Liver (tissue), 9 donors: ENCODE data around the gene IMMP1L. TPM values are rescaled to one million over a fixed set of nuclear protein-coding genes. Genes with fewer than 3 reads are reported as not detected.

Experiments
- DNase-seq: peaks from one replicate; pipeline ENCODE4 v3.0.0-alpha.2; 2017; ENCODE audit warnings: low spot score
- H3K27ac ChIP-seq, 2 donors: one replicate each; pipeline ENCODE4 v1.7.0; 2013; ENCODE audit warnings: inconsistent platforms in 2 of 2, low read length in 2 of 2, control low read depth in 1 of 2, low read depth in 1 of 2, mild to moderate bottlenecking in 1 of 2
- H3K27me3 ChIP-seq, 4 donors: one replicate each; pipeline versions ENCODE4 v1.6.1 to v1.7.0; 2013; ENCODE audit warnings: low read length in 3 of 4, inconsistent platforms in 1 of 4, mild to moderate bottlenecking in 1 of 4, moderate library complexity in 1 of 4; ENCODE audit not compliant: control insufficient read depth in 4 of 4, insufficient read depth in 4 of 4
- H3K36me3 ChIP-seq, 4 donors: one replicate each; pipeline versions ENCODE4 v1.6.1 to v1.7.0; 2013; ENCODE audit warnings: low read length in 3 of 4, mild to moderate bottlenecking in 3 of 4, low read depth in 1 of 4, moderate library complexity in 1 of 4; ENCODE audit not compliant: control insufficient read depth in 4 of 4, insufficient read depth in 3 of 4
- H3K4me1 ChIP-seq, 4 donors: one replicate each; pipeline versions ENCODE4 v1.6.1 to v1.7.0; 2013; ENCODE audit warnings: low read length in 3 of 4, mild to moderate bottlenecking in 3 of 4, moderate library complexity in 1 of 4; ENCODE audit not compliant: control insufficient read depth in 4 of 4, insufficient read depth in 4 of 4
- H3K4me3 ChIP-seq, 3 donors: one replicate each; pipeline versions ENCODE4 v1.6.1 to v1.7.0; 2013; ENCODE audit warnings: low read length in 3 of 3, control low read depth in 1 of 3, low read depth in 1 of 3, mild to moderate bottlenecking in 1 of 3
- H3K9ac ChIP-seq, 2 donors: one replicate each; pipeline ENCODE4 v1.7.0; 2013; ENCODE audit warnings: low read length in 2 of 2, mild to moderate bottlenecking in 2 of 2, moderate library complexity in 2 of 2, control low read depth in 1 of 2, low read depth in 1 of 2
- H3K9me3 ChIP-seq, 4 donors: one replicate each; pipeline versions ENCODE4 v1.6.1 to v1.7.0; 2013; ENCODE audit warnings: low read length in 3 of 4; ENCODE audit not compliant: control insufficient read depth in 4 of 4
- ATF3 ChIP-seq: IDR thresholded peaks from 2 replicates; pipeline ENCODE4 v1.6.1; 2016; ENCODE audit warnings: antibody characterized with exemption
- EGR1 ChIP-seq, 2 donors: IDR thresholded peaks; 2 replicates each; pipeline ENCODE4 v1.6.1; 2016 to 2018; ENCODE audit warnings: antibody characterized with exemption in 2 of 2, low read depth in 2 of 2
- FOXA1 ChIP-seq: IDR thresholded peaks from 2 replicates; pipeline ENCODE4 v1.6.1; 2016; ENCODE audit warnings: antibody characterized with exemption
- HNF4A ChIP-seq, 2 donors: conservative IDR thresholded peaks; 2 replicates each; pipeline ENCODE4 v1.6.1; 2016; ENCODE audit warnings: antibody characterized with exemption in 2 of 2, mild to moderate bottlenecking in 2 of 2
- HNF4G ChIP-seq: IDR thresholded peaks from 2 replicates; pipeline ENCODE4 v1.6.1; 2016; ENCODE audit warnings: antibody characterized with exemption
- JUND ChIP-seq, 2 donors: IDR thresholded peaks; 2 replicates each; pipeline ENCODE4 v1.6.1; 2016; ENCODE audit warnings: antibody characterized with exemption in 2 of 2
- MAX ChIP-seq: IDR thresholded peaks from 2 replicates; pipeline ENCODE4 v1.6.1; 2016; ENCODE audit warnings: antibody characterized with exemption
- NR2F2 ChIP-seq: IDR thresholded peaks from 2 replicates; pipeline ENCODE4 v1.6.1; 2016; ENCODE audit warnings: antibody characterized with exemption
- RAD21 ChIP-seq, 2 donors: IDR thresholded peaks; 2 replicates each; pipeline ENCODE4 v1.6.1; 2016; ENCODE audit warnings: antibody characterized with exemption in 2 of 2, mild to moderate bottlenecking in 2 of 2
- RXRA ChIP-seq, 2 donors: IDR thresholded peaks; 2 replicates each; pipeline ENCODE4 v1.6.1; 2017 to 2018; ENCODE audit warnings: antibody characterized with exemption in 2 of 2, mild to moderate bottlenecking in 1 of 2
- SP1 ChIP-seq: IDR thresholded peaks from 2 replicates; pipeline ENCODE4 v1.6.1; 2018; ENCODE audit warnings: antibody characterized with exemption, mild to moderate bottlenecking
- TAF1 ChIP-seq: conservative IDR thresholded peaks from 2 replicates; pipeline ENCODE4 v1.6.1; 2016; ENCODE audit warnings: antibody characterized with exemption, mild to moderate bottlenecking
- YY1 ChIP-seq: IDR thresholded peaks from 2 replicates; pipeline ENCODE4 v1.6.1; 2016; ENCODE audit warnings: antibody characterized with exemption, mild to moderate bottlenecking
- ZBTB33 ChIP-seq: IDR thresholded peaks from 2 replicates; pipeline ENCODE4 v1.6.1; 2016; ENCODE audit warnings: antibody characterized with exemption
- WGBS: extraction: QIAGEN DNeasy Blood & Tissue Kit; methylation state at CpG from one replicate; pipeline ENCODE4 v1.1.7; 2013; 5-methylcytosine and 5-hydroxymethylcytosine counted together
- polyA plus RNA-seq, 2 donors: library from polyadenylated mRNA; stranded (reverse) in 1 of 2; unstranded in 1 of 2; fragments of 200-250 nt in 1 of 2; fragments of >200 nt in 1 of 2; fragmentation: Nextera tagmentation in 1 of 2; extraction: Ambion mirVana in 1 of 2; gene quantifications; one replicate each; pipeline versions ENCODE4 v1.2.1 to v1.2.3, GENCODE V29; 2013 to 2015
- total RNA-seq, 2 donors: library from RNA; depleted of rRNA; stranded (reverse); fragments of >200 nt; gene quantifications; one replicate each; pipeline ENCODE4 v1.2.3, GENCODE V29; 2014
- TF ChIP-seq, protein P1 (sequence below): fragments of 150-350 bp; IDR thresholded peaks from 2 replicates; pipeline ENCODE4 v1.5.1; 2017; ENCODE audit warnings: improper control_type of control experiment, low read depth, low read length; ENCODE audit not compliant: missing input control
- donor health status: healthy.
- donor health status: healthy.
- donor health status: healthy.
- donor health status: healthy.
- donor health status: healthy.

Gene IMMP1L
- total and polyA plus RNA-seq, 4 donors = 8.2 to 28.1 (median 15.2) TPM

DNA sequence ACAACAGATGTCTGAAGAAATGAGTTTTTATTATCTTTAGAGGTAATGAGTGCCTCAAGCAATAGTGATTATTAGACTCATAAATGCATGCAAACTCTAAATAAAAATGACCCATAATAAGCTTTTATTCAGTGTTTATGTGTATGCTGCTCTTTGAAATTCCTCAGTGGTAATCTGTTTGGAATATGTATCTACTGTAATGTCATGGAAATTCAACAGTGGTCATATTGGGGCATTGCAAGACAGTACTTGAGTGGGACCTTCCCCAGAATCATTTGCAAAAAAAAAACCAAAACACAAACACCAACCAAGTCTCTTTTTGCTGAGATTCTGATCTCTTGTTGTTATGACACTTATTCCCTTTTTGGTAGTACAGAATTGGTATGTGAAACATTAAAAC, 104.8 kb downstream of the IMMP1L start:
- no peaks in the 10 kb centered on the region for H3K27me3 ChIP-seq
- H3K27ac ChIP-seq = no peak overlapping the region
- H3K4me3 ChIP-seq = no peak overlapping the region
- H3K9me3 ChIP-seq = no peaks in the 10 kb centered on the region
- TF ChIP-seq NR2F2 (no peak), TAF1 (no peak), JUND (IDR thresholded peaks at IDR 0.05) (no peak), EGR1 (IDR thresholded peaks at IDR 0.05; ENCODE audit: low read depth in 2 of 2) (no peak), ATF3 (no peak), FOXA1 (no peak), HNF4G (no peak), RXRA (IDR thresholded peaks at IDR 0.05) (no peak), ZBTB33 (no peak), HNF4A (conservative IDR thresholded peaks at IDR 0.05) (no peak), MAX (no peak), YY1 (no peak)
- TF ChIP-seq, protein P1, sequence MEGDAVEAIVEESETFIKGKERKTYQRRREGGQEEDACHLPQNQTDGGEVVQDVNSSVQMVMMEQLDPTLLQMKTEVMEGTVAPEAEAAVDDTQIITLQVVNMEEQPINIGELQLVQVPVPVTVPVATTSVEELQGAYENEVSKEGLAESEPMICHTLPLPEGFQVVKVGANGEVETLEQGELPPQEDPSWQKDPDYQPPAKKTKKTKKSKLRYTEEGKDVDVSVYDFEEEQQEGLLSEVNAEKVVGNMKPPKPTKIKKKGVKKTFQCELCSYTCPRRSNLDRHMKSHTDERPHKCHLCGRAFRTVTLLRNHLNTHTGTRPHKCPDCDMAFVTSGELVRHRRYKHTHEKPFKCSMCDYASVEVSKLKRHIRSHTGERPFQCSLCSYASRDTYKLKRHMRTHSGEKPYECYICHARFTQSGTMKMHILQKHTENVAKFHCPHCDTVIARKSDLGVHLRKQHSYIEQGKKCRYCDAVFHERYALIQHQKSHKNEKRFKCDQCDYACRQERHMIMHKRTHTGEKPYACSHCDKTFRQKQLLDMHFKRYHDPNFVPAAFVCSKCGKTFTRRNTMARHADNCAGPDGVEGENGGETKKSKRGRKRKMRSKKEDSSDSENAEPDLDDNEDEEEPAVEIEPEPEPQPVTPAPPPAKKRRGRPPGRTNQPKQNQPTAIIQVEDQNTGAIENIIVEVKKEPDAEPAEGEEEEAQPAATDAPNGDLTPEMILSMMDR = no peak
- H3K9ac ChIP-seq = no peak overlapping the region
- H3K4me1 ChIP-seq = no peaks in the 10 kb centered on the region
- no peaks in the 10 kb centered on the region for H3K36me3 ChIP-seq
- DNase-seq = no peak

DNA sequence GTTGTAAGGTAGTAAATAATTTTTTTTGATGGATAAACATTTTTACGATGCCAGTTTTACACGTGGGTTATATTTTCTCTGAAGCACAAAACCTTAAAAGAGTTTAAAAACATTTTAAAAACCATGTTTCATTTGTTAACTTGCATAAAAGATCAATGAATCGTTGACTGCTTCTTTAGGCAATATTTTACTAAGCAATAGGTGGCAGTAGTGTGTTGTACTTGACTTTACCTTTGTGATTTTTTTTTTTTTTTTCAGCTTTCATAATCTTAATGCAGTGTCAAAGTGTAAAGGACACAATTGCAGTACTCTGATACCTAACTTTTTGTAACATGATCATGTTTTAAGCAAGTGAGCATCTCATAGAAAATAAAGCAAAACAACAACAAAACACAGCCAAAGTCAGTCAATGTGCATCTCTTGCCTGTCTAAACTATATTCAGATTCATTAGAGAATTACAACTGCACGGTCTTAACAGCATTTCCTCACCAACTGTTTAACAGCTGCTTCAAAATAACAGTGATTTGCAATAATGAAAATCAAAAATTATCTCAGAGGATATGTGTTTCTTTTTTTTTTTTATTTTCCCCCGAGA, 112.1 kb downstream of the IMMP1L start:
- Histone ChIP-seq H3K4me1 (peaks cover 0 to 2% (median 0%) of the 10 kb centered on the region in 4 donors), H3K27me3 (no peaks in the 10 kb centered on the region), H3K9me3 (peaks cover 0 to 7% (median 4%) of the 10 kb centered on the region in 4 donors), H3K36me3 (no peaks in the 10 kb centered on the region), H3K9ac (no peak overlapping the region), H3K27ac (no peak overlapping the region), H3K4me3 (no peak overlapping the region)
- 47% methylated on average over 5 of the region's 5 CpGs for WGBS
- no peak for DNase-seq
- TF ChIP-seq SP1 = no peak
- peak; percentile 9 for TF ChIP-seq MAX
- TF ChIP-seq HNF4A (conservative IDR thresholded peaks at IDR 0.05) = peak; percentile 41 to 49
- peak; percentile 79 to 81 for TF ChIP-seq RAD21 (IDR thresholded peaks at IDR 0.05)
- TF ChIP-seq, protein P1 = peak; percentile 54
